ENCODE results near the gene CSTPP1.

Gene CSTPP1

DNA sequence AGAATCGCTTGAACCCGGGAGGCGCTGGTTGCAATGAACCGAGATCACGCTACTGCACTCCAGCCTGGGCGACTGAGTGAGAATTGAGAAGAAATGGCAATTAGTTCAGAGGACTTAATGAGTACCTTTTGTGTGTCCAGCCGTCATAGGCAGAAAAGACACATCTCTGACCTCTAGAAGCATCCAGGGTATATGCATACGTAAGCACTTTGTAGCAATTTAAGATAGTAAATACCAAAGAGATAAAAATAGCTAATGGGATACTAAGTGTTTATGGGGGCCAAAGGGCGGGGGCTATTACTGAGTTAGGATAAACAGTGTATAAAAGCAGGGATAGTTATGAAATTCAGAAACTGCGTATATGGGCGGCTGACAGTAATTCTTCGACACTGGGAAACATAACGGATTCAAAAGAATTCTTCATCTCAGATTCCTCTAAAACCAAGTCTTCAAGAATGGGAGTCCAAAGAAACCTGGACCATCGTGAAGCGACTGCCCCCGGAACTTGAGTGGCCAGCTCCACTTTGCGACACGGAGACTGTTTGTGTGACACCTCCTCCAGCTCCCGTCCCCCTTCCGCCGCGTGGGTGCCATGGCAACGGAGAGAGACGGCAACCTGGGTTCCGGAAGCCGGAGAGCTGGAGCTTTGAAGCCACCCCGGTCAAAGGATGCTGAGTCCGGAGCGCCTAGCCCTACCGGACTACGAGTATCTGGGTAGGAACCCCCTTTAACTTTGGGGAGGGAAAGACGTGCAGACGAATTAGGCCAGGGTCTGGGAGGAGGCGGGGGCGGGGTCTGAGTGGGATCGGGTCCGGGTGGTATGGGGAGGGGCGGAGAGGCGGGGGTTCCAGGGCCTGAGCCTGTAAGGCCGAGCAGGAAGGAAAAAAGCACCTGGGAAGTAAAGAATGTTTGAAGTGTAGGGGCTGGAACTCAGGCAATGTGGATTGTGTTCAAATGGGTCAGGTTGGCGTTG, at the start of gene CSTPP1:
CSTPP1 (plus strand) TSS at position 624 of the 973 bp plus-strand sequence; CDS start at position 669, 45 bp downstream.
- Histone ChIP-seq H3K4me3 (ENCODE audit: low read depth, low read length) (peak within 1 kb of the TSS; percentile 81), H3K27ac (no peak within 1 kb of the TSS), H3K27me3 (replicated peaks) (no peaks in the 10 kb centered on the region), H3K36me3 (replicated peaks) (no peaks in the 10 kb centered on the region)
- TF ChIP-seq CTCF (IDR thresholded peaks at IDR 0.05; ENCODE audit: low read depth, low read length, missing control alignments), result no peak
- in situ Hi-C loops (cut with HindIII; ENCODE audit: low pct_ligation_motif_present, low sequenced_read_pairs), result no loop called here
- peak; percentile 86 for DNase-seq

DNA sequence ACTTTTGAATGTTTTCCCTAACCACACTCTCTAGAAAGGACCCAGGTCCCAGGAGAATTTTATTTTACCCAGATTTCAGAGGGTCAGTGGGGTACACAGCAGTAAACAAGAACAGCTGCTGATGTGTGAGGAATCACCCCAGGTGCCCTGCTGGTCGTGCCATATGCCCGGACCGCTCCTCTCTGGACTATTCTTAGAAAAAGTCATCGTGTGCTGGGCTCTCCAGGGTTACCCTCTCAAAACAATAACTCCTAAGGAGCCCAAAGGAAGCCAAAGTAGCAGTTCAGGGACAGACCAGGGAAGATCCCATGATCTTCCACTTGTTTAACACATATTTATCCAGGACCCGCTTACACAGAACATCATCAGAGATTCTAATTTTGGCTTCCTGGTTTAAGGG, 47.9 kb upstream of the CSTPP1 start:
- no peaks in the 10 kb centered on the region for H3K27me3 ChIP-seq (replicated peaks)
- in situ Hi-C loops (cut with HindIII; ENCODE audit: low pct_ligation_motif_present, low sequenced_read_pairs), result no loop called here
- no peak for TF ChIP-seq CTCF (IDR thresholded peaks at IDR 0.05; ENCODE audit: low read depth, low read length, missing control alignments)
- no peak for DNase-seq
- H3K36me3 ChIP-seq (replicated peaks), result no peaks in the 10 kb centered on the region
- H3K4me3 ChIP-seq (ENCODE audit: low read depth, low read length), result no peak overlapping the region
- H3K27ac ChIP-seq, result no peak overlapping the region

GRCh38 chr11:46889251-46889650, 47.3 kb upstream of the CSTPP1 start:
- no peak overlapping the region for H3K27ac ChIP-seq
- H3K27me3 ChIP-seq (replicated peaks), result no peaks in the 10 kb centered on the region
- TF ChIP-seq CTCF (IDR thresholded peaks at IDR 0.05; ENCODE audit: low read depth, low read length, missing control alignments), result no peak
- in situ Hi-C loops (cut with HindIII; ENCODE audit: low pct_ligation_motif_present, low sequenced_read_pairs), result no loop called here
- no peaks in the 10 kb centered on the region for H3K36me3 ChIP-seq (replicated peaks)
- no peak overlapping the region for H3K4me3 ChIP-seq (ENCODE audit: low read depth, low read length)
- DNase-seq, result no peak

DNA sequence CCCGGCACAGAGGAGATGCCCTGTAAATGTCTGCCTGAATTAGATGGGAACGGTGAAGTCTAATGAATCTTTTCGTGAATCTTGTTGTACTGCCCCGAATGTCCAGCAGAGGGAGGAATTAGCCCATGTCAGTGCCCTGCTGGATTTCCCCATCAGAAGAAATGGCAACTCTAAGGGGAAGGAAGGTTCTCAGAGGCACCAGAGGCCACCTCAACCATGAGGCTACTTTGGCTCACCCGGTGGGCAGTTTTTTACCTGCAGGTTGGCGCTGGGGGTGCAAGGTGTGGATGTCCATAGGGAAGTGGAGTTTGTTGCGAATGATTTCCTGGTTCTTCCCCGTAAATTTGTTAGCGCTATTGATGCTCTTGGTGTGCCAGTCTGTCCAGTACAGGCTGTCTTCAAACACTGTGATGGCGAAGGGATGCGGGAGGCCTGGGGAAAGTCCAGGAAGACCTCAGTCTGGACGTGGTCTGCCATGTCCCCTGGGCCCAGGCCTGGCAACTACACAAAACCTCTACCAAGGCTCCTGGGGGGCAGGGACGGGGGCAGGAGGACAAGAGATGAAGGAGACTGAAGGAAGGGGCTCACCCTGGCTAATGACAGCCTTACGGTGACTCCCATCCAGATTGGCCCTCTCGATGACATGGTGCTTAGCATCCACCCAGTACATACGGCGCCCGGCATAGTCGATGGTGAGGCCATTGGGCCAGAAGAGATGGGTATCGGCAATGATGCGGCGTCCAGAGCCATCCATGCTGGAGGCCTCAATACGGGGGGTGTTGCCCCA, 46.7 kb upstream of the CSTPP1 start:
- Histone ChIP-seq H3K4me3 (ENCODE audit: low read depth, low read length) (no peak overlapping the region), H3K36me3 (replicated peaks) (no peaks in the 10 kb centered on the region), H3K27ac (no peak overlapping the region), H3K27me3 (replicated peaks) (no peaks in the 10 kb centered on the region)
- peak; percentile 71 for DNase-seq
- in situ Hi-C loops (cut with HindIII; ENCODE audit: low pct_ligation_motif_present, low sequenced_read_pairs), result no loop called here
- peak; percentile 86 for TF ChIP-seq CTCF (IDR thresholded peaks at IDR 0.05; ENCODE audit: low read depth, low read length, missing control alignments)

GRCh38 chr11:46890665-46891064, 45.9 kb upstream of the CSTPP1 start:
- no peak for DNase-seq
- H3K36me3 ChIP-seq (replicated peaks), result no peaks in the 10 kb centered on the region

More at GRCh38 chr11:46890665-46891064, 45.9 kb upstream of the CSTPP1 start:
- no peak for TF ChIP-seq CTCF (IDR thresholded peaks at IDR 0.05; ENCODE audit: low read depth, low read length, missing control alignments)
- H3K27me3 ChIP-seq (replicated peaks), result no peaks in the 10 kb centered on the region
- H3K27ac ChIP-seq, result no peak overlapping the region
- in situ Hi-C loops (cut with HindIII; ENCODE audit: low pct_ligation_motif_present, low sequenced_read_pairs), result no loop called here
- H3K4me3 ChIP-seq (ENCODE audit: low read depth, low read length), result no peak overlapping the region

All from brain microvascular endothelial cell (primary cell).